ENCODE data around the gene RASA4B. TPM values are rescaled to one million over a fixed set of nuclear protein-coding genes. Genes with fewer than 3 reads are reported as not detected.
"Not testable (repeated sequence)": the region's sequence is repeated elsewhere in the genome, so short reads cannot be mapped to it uniquely, and the experiment has no call there.

Gene RASA4B
- total RNA-seq, result 10 to 100 TPM; 23.7 to 23.9 TPM

DNA sequence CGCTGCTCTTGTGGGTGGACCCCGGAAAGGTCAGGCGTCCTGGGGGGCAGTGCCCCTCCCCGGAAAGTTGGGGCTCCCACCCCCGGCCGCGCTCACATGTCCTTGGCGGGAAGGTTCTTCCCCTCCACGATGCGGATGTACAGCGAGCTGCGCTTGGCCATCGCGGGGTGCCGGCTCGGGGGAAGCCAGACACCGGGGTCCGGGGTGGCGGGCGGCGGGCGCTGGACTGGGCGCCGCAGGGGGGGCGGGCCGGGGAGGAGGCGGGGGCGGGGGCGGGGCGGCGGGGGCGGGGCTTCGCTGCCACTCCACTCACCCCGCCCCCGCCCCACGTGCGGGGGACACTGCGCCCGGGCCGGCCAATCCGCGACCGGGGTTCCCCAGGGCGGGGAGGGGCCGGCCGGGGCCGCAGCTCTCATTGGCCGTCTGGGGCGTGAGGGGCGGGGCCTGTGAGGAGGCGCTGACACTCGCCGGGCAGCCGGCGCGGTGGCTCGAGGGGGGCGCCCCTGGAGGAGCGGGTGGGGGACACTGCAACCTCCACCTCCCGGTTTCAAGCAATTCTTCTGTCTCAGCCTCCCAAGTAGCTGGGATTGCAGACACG, at the start of gene RASA4B:
TSS of gene RASA4B (minus strand) at position 228 of the 598 bp plus-strand sequence. CDS start at position 161, 67 bp downstream.
- CTCF ChIA-PET, POLR2A ChIA-PET: not testable (repeated sequence)

DNA sequence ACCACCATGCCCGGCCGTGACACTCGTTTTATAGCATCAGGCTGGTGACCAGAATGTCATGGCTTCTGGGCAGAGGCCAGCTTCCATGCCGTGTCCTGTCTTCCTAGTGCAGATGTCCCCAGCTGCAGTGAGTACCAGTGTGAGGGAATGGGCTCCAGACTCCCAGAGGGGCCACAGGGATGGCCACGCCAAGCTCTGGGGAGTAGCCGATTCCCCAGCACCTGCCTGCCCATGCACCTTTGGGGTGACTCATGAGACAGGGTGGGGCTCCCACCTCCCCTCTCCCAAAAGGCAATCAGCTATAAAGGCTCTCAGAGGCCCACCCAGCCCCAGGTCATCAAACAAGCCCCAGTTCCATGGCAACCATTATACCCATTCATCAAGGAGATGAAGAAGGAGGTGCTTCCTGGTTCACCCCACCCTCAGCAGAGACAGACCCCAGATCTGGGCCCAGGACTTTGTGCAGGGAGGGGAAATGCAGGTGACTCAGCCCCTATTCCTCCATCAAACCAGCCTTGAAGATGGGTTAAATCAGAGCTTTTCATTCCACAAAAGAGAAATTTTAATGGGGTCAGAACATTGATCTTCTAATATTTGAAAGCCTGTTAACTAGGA, 33.3 kb upstream of the RASA4B start, which contains the start of gene SPDYE2:
TSS of gene SPDYE2 (plus strand) at position 419 of the 615 bp plus-strand sequence. CDS start 2,030 bp downstream, outside the sequence.
- CTCF ChIA-PET, POLR2A ChIA-PET: not testable (repeated sequence)

DNA sequence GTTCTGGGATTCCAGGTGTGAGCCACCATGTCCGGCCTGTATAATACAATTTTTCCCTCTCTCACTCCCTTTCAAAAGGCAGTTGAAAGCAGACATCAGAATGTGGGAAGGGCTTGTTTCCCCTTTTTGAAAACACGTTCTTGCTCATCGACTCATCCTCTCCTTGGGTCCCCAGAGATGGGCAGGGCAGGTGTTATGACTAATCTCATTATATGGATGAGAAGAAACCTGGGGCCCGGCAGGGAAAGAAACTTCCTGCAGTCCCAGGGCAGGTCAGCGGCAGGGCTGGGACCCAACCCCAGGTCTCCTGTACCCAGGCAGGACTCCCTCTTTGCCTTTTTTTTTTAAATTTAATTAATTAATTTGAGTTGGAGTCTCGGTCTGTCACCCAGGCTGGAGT, 28.8 kb upstream of the RASA4B start:
- POLR2A ChIA-PET, CTCF ChIA-PET: not testable (repeated sequence)

DNA sequence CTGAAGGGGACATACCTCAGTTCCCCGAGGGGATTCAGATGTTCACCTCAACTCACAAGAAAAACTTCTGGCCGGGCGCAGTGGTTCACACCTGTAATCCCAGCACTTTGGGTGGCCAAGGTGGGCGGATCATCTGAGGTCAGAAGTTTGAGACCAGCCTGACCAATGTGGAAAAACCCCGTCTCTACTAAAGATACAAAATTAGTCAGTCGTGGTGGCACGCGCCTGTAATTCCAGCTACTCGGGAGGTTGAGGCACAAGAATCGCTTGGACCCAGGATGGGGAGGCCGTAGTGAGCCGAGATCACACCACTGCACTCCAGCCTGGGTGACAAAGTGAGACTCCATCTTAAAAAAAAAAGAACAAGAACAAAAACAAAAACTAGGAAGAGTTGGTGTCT, 27.7 kb upstream of the RASA4B start:
- CTCF ChIA-PET, POLR2A ChIA-PET: not testable (repeated sequence)

DNA sequence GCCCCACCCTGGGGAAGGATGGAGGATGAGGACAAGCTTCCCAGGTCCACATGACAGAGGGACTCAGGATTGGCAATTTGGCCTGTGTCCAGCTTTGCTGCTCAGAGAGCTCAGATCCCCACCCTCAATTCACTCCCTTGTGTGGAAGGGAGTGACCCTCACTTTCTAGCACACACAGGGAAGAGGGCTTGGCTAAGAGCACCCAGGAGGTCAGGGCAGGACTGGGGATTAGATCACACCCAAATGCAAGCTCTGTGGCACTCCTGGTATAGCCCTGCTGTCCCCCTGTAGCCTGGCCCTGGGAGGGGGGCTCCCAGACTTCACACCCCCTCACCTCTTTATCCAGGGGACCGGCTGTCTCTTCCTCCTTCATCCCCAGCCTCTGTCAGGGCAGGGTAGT, 26.8 kb upstream of the RASA4B start:
- POLR2A ChIA-PET, CTCF ChIA-PET: not testable (repeated sequence)

DNA sequence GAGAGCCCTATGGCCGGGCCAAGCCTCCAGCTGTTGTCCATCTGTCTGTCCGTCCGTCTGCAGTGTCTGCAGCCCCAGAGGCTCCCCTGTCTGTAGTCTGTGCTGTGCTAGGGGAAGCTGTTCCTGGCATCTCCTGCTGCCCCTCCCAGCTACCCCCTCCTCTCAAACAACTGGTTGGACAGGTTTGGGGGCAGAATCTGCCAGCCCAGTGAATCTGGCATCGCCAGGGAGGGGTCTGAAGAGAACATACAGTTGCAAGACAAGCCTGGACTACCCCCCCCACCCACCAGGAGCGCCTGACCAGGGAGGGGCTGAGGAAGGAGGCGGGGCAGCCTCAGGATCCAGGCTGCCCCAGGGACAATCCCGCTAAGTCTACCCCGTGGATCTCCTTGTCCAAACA, 26.0 kb upstream of the RASA4B start, which contains the start of gene UPK3BL2:
TSS of gene UPK3BL2 (minus strand) at position 101 of the 400 bp plus-strand sequence. CDS start at position 41, 60 bp downstream.
- POLR2A ChIA-PET, CTCF ChIA-PET: not testable (repeated sequence)

DNA sequence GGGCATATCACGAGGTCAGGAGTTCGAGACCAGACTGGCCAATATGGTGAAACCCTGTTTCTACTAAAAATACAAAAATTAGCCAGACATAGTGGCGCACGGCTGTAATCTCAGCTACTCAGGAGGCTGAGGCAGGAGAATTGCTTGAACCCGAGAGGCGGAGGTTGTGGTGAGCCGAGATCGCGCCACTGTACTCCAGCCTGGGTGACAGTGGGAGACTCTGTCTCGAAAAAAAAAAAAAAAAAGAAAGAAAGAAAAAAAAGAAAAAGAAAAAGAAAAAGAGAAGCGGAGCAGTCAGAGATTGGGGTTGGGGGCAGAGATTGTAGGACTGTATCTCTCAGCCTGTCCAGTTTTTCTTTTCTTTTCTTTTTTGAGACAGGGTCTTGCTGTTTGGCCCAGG, 25.2 kb upstream of the RASA4B start:
- POLR2A ChIA-PET, CTCF ChIA-PET: not testable (repeated sequence)

DNA sequence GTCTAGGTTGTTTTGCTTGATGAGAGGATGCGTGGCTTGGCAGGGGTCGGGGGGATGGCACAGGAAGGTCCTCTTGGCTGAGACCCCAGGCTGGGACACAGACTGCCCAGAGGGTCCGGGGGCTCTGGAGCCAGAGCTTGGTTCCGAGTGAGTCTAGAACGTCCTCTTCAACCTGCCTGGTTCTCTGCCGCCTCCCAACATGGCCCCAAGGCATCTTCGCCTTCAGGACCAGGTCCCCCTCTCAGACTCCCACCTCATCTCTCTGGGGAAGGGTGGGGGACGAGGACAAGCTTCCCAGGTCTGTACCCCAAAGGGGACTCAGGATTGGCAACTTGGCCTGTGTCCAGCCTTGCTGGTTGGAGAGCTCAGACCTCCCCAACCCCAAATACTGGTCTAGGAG, 24.5 kb upstream of the RASA4B start:
- POLR2A ChIA-PET, CTCF ChIA-PET: not testable (repeated sequence)

DNA sequence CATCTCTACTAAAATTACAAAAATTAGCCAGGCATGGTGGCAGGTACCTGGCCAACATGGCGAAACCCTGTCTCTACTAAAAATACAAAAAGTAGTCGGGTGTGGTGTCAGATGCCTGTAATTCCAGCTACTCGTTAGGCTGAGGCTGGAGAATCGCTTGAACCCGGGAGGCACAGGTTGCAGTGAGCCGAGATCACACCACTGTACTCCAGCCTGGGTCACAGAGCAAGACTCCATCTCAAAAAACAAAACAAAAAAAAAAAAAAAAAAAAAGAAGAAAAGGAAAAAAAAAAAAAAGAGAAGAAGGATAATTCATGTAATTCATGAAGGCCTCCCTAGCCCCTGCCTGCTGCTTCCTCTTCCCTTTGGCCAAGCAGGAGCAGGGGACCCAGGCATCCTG, 23.0 kb upstream of the RASA4B start:
- POLR2A ChIA-PET, CTCF ChIA-PET: not testable (repeated sequence)

DNA sequence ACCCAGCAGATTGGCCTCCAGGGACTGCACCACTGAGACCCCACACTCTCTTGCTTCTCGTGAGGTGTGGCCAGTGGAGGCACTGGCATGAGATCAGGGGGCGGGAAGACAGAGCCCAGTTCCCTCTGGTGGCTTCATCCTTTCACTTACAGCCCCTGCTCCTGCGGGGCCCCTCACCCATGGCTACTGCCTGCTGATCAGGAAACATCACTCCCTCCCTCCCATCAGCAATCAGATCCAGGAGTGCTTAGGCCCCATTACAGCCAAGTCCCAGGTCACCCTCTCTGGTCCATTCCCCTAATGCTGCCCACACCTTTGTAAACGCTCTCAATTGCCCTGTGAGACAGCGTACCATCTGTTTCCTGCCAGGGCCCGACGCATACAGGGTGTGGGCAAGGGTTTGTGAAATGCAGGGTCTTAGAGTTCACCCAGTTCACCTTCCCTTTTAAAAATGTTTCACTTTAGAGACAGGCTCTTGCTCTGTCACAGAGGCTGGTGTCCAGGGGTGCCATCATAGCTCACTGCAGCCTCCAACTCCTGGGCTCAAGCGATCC, 17.6 kb upstream of the RASA4B start:
- POLR2A ChIA-PET, result not testable (repeated sequence)

DNA sequence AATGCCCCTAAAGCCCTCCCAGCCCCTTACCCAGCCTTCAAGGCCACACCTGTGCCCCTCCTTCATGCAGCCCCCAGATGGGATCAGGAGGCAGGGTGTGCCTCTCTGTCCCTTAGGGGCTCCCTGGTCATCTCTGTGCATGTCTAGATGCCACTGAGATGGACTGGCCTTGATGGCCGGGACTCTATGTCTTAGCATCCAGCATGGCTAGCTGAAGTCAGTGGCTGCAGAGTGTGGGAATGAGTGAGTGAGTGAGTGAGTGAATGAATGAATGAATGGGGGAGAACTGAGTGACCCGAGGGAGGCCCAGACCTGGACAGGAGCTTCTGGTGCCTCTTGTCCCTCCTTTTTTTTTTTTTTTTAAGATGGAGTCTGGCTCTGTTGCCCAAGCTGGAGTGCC, 14.6 kb upstream of the RASA4B start:
- CTCF ChIA-PET, POLR2A ChIA-PET: not testable (repeated sequence)

More for the DNA sequence above, 17.6 kb upstream of the RASA4B start:
- CTCF ChIA-PET, result not testable (repeated sequence)

DNA sequence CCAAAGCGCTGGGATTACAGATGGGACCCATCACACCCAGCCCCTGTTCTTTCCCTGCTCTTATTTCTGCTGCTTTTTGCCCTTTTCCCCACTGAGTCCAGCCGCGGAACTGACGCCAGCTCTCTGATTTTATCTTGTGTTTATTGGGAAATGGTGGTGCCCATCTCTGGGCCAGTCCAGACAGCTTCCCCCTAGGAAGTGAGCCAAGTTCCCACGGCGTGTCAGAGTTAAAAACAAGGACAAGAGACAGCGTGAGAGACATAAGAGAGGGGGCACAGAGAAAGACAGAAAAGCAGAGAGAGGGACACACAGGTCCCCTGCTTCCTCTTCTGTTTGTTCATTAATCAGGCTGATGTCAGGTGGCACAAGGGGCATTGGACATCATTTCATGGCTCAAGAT, 14.0 kb upstream of the RASA4B start:
- CTCF ChIA-PET, result not testable (repeated sequence)

DNA sequence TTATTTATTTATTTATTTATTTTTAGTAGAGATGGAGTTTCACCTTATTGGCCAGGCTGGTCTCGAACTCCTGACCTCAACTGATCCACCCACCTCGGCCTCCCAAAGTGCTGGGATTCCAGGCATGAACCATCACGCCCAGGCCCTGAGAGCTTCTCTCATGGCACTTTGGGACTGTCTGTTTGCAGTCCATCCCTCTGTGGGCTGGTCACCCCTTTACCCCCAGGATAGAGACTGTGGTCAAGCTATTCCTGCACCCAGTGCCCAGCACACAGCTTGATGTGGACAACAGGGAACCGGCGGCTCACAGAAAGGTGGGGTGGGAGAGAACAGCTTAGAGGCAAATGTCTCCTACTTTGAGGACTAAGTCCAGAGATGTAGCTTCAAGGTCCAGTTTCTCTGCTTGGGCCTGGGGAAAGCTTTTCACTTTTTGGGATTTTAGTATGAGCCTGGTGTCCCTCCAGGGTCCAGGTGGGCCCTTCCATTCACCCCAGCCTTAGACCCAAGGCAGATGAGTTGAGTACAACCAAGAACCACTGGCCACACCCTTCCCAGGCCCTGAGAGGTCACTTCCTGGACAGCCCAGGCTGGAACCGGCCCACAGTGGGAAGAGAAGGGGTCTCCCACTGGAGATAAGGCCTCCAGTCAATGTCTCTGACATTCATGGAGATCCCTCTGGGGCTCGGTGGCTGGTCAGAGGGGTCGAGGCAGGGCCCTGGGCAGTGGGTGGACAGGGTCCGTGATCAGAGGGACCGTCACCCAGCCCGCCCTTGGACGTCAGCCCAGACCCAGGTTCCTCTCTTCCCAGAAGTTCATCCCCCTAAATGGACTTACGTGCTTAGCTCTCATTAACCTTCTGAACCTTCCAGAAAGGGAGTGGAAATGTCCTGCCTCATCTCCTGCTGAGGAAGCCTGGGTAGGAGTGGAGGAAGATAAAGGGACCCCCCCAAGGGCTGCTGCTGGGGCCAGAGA, 10.5 kb upstream of the RASA4B start:
- CTCF ChIA-PET, POLR2A ChIA-PET: not testable (repeated sequence)

More for the DNA sequence above, 14.0 kb upstream of the RASA4B start:
- POLR2A ChIA-PET, result not testable (repeated sequence)

DNA sequence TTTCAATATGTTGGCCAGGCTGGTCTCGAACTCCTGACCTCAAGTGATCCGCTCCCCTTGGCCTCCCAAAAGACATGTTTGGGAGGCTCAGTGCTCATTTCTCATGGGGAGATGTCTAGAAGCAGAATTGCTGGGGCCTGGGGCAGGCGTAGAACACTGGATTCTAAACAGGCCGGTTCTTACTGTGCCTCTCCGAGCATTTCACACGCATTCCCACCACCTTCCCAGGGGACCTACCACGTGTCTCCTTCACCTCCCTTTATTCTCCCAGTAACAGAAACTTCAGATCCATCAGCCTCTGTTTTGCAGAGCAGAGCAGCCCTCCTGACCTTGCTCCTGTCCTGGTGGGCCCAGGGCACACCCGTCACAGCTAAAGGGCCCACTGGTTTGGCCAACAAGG, 9.6 kb upstream of the RASA4B start:
- CTCF ChIA-PET, POLR2A ChIA-PET: not testable (repeated sequence)

DNA sequence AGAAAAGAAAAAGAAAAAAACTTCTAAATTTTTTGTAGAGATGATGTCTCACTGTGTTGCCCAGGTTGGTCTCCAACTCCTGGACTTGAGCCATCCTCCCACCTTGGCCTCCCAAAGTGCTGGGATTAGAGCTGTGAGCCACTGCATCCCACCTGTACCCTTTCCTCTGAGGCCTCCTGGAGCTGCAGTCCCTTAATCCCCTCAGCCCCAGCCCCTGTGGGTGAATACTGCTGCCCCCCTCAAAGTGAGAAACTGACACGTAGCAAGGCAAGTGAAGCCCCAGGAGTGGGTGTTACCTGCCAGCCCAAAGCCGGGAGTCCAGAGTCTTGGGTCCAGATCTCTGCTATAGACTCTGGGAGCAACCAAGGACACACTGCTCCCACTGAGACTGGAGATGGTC, 7.2 kb upstream of the RASA4B start:
- CTCF ChIA-PET, POLR2A ChIA-PET: not testable (repeated sequence)

DNA sequence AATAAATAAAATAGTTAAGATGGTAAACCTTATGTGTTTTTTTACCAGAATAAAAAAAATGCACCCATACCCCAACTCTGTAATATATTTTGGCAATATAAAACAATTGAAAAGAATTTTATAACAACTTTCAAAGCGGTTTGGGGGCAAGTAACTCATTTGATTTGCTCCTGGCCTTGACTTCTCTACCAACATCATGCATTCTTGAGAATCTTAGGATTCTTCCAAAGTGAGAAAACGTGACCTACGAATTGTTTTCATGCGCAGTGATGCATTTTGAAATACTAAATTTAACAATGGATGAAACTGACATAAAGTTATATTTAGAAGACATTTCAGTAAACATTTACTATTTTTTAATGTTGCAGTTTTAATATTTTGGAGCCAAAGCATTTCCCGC, 3.2 kb upstream of the RASA4B start:
- CTCF ChIA-PET, POLR2A ChIA-PET: not testable (repeated sequence)

DNA sequence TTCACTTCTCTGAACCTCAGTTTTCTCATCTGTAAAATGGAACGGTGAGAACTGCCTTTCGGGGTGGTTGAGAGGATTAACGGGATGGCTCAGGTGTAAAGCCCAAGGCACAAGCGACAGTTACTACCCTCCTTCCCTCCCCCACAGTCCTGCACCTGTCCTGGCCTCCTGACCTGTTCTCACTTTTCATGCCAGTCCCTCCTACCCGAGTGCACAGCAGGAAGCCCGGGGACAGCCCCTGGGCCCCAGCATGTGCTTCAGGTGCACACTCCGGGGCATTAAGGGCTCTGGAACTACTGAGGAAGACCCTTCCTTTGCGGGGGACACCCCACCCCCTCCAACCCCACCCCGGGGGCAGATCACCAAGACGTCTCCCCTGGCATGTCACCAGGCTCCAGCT, 626 bp downstream of the RASA4B start:
- POLR2A ChIA-PET, CTCF ChIA-PET: not testable (repeated sequence)

DNA sequence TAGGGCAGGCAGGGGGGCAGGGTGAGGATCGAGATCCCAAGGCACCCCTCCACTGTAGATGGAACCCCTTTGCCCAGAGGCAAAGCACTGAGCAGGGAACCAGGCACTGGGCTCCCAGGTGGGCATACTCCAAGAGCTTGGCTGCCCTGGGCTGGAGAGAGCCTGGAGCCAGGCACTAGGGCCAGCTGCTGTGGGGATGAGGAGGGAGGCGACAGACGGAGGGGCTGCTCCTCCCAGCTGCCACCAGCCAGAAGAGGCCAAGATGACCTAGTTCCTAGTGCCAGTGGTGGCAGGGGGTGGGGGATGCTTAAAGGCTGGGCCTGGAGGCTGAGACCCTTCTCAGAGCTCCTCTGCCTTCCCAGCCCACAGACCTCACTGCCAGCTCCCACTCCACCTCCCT, 1.7 kb downstream of the RASA4B start:
- POLR2A ChIA-PET, CTCF ChIA-PET: not testable (repeated sequence)

DNA sequence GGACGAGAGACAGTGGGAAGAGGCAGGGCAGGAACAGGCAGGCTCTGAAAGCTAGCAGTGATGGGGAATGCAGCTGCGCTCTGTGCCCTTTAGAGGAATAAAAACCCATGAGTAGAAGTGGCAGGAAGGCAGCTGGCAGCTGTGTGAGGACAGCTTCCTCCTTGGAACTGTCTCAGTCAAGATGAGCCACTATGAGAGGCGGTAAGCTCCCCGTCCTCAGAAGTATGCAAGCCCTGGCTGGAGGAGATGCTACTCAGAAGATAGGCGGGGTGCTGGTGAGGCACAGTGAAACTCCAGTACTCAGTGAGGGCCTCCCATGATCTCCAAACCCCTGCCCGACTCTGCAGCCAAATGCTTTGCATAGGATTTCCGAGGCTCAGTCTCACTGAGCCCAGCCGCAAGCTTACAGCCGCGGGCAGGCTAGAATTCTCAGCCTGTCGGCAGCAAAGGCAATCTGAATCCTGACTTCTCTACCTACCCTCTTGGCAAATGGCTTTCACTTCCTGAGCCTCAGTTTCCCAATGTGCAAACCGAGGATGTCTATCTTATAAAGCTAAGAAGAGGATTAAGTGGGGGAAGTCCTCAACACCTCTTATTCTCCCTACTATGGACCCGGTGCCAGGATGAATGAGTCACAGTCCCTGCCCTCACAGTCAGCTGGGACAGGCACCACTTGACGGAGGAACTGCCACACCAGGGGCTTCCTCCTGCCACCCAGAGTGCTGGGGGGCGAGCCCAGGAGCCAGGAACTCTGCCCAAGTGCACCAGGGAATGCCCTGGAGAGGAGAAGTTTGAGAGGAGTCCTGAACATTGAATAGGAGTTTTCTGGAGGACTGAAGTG, 2.5 kb downstream of the RASA4B start:
- CTCF ChIA-PET, POLR2A ChIA-PET: not testable (repeated sequence)

Data from activated CD8-positive, alpha-beta memory T cell treated with anti-CD3 and anti-CD28 coated beads for 36 hours (primary cell).